Activated naive CD8-positive, alpha-beta T cell treated with anti-CD3 and anti-CD28 coated beads, Interleukin-2, amount 10 ng/mL, durations not matched to agents 7 days and 5 days (primary cell): ENCODE results near the gene SAMD14. TPM values are rescaled to one million over a fixed set of nuclear protein-coding genes. Genes with fewer than 3 reads are reported as not detected.
A peak's percentile ranks its signal among the peaks of the same experiment; 100 is the strongest.

Experiments
- ATAC-seq: fragments of 150-1000 bp; cut with Tn5 transposase; one replicate; pipeline ENCODE4 v1.10.0; 2021; ENCODE audit warnings: low read depth, moderate library complexity
- POLR2A ChIA-PET: fragments of 350-600 bp; sonication (Branson Sonifier 250); formaldehyde crosslinking; loops from one replicate; lab custom pipeline; 2021; ENCODE audit warnings: antibody characterized with exemption; lab: Charles Lee
- DNase-seq: peaks from one replicate; pipeline ENCODE4 v3.0.0; 2021
- H3K27ac Mint-ChIP-seq: one replicate; pipeline ENCODE4 v1.8.0; 2022; ENCODE audit warnings: mild to moderate bottlenecking, mixed read lengths
- H3K27me3 Mint-ChIP-seq: one replicate; pipeline ENCODE4 v1.8.0; 2022; ENCODE audit warnings: mild to moderate bottlenecking, moderate library complexity, mixed read lengths
- H3K36me3 Mint-ChIP-seq: one replicate; pipeline ENCODE4 v1.8.0; 2021; ENCODE audit warnings: mild to moderate bottlenecking, mixed read lengths
- H3K4me1 Mint-ChIP-seq: one replicate; pipeline ENCODE4 v1.8.0; 2021; ENCODE audit warnings: mixed read lengths
- H3K4me3 Mint-ChIP-seq: one replicate; pipeline ENCODE4 v1.8.0; 2022; ENCODE audit warnings: mild to moderate bottlenecking, moderate library complexity, mixed read lengths
- H3K9me3 Mint-ChIP-seq: one replicate; pipeline ENCODE4 v1.8.0; 2021; ENCODE audit warnings: mixed read lengths
- total RNA-seq, 2 experiments: library from RNA; stranded (reverse); gene quantifications; one replicate each; pipeline ENCODE4 v1.2.3, GENCODE V29; 2021

SAMD14 gene
- total RNA-seq, 2 experiments from 2014 or later, result 0.11 to 0.19 TPM

DNA sequence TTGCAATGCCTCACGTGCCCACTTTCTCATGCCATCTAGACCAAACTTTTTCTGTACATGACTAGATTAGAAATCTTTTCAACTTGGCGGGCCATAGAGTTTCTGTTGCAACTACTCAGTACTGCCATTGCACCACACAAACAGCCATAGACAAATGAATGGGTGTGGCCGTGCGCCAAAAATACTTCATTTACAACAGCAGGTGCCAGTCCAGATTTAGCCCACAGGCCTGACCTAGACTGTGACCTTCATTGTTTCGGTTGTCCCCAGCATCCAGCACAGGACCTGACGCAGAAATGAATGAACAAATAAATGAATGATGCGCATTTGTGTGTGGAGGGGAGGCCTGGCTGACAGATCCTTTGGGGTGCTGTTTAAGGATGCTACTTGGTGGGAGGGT, 49.1 kb downstream of the SAMD14 start:
- Mint-ChIP-seq H3K4me3 (no peak overlapping the region), H3K36me3 (peaks cover 3% of the 10 kb centered on the region), H3K27ac (no peak overlapping the region), H3K9me3 (no peaks in the 10 kb centered on the region), H3K27me3 (no peaks in the 10 kb centered on the region), H3K4me1 (no peaks in the 10 kb centered on the region)
- DNase-seq (no peak), ATAC-seq (no peak)
- POLR2A ChIA-PET, result interaction anchor here (1.7 kb wide), 1 partner anchor 25 kb away, joined by 4 read pairs; the partner anchor contains the start of gene ITGA3

DNA sequence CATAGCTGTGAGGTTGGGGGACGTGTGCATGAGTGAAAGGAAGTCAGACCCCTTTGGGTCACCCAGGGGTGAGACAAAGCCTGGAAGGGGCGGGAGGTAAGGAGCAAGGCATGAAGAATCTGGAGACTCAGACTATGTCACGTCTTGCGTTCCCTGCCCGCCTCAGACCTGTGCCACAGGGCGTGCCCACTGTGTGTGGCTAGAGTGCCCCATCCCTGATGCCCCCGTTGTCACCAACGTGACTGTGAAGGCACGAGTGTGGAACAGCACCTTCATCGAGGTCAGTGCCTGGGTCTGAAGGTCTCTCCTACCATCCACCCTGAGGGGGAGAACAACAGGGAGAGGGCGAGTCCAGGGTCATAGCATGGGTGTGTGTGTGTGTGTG, 49.9 kb downstream of the SAMD14 start:
- Mint-ChIP-seq H3K27me3 (no peaks in the 10 kb centered on the region), H3K4me3 (no peak overlapping the region), H3K36me3 (peaks cover 3% of the 10 kb centered on the region), H3K4me1 (no peaks in the 10 kb centered on the region), H3K27ac (no peak overlapping the region), H3K9me3 (no peaks in the 10 kb centered on the region)
- no peak for ATAC-seq
- DNase-seq, result no peak
- POLR2A ChIA-PET, result interaction anchor here (1.7 kb wide), 1 partner anchor 24 kb away, joined by 4 read pairs; the partner anchor contains the start of gene ITGA3

DNA sequence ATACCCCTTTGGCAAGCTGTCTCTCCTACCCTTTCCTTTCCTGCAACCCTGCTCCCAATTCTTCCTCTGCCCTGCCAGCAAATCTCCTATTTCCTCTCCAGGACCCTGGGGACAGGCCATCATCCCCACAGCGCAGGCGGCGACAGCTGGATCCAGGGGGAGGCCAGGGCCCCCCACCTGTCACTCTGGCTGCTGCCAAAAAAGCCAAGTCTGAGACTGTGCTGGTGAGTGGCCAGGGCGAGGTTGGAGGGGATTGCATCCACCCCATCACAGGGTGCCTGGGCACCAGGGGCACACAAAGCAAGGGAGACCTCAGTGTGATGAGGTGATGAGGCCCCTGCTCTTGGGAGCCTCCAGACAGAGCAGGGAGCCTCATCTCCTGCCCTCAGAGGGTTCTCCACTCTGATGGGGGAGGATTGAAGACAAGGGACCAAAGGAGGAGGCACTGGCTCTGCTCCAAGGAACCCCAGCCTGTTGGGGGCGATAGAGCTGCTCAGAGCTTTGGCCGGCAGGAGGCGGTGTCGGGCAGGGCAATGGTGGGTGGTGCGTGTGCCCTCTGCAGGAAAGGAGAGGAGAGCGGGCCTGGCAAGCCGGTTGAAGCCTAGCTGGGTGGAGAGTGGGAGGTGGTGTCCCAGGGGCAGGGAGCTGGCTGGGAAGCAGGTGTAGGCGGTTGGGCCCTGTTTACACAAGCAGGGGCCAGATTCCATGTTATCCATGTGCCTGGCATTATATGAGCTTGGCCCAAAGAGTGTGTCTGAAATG, 50.4 kb downstream of the SAMD14 start:
- no peak for ATAC-seq
- POLR2A ChIA-PET, result interaction anchor here (0.5 kb wide), 1 partner anchor 14 kb away, joined by 4 read pairs; no protein-coding TSS in a partner anchor
- no peak overlapping the region for H3K27ac Mint-ChIP-seq
- no peaks in the 10 kb centered on the region for H3K27me3 Mint-ChIP-seq
- H3K36me3 Mint-ChIP-seq, result peaks cover 3% of the 10 kb centered on the region
- no peaks in the 10 kb centered on the region for H3K4me1 Mint-ChIP-seq
- DNase-seq, result no peak
- H3K4me3 Mint-ChIP-seq, result no peak overlapping the region
- H3K9me3 Mint-ChIP-seq, result no peaks in the 10 kb centered on the region

DNA sequence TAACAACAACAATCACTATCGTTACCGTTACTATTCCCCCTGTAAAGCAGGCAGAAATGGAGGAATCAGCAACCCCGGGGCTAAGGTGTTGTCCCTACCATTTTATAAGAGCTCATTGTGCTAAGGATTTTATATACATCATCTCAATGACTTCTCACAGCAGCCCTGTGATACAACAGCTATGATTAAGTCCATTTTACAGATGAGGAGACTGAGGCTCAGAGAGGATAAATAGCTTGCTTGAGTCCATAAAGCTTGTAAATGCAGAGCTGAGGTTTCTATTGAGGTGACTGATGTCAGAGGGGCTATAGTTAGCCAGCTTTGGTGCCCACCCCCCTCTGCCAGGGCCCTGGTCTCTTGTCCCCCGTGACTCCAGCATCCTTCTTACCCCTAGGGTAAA, 51.5 kb downstream of the SAMD14 start:
- Mint-ChIP-seq H3K4me3 (no peak overlapping the region), H3K36me3 (peaks cover 3% of the 10 kb centered on the region), H3K4me1 (no peaks in the 10 kb centered on the region), H3K27ac (no peak overlapping the region), H3K9me3 (no peaks in the 10 kb centered on the region), H3K27me3 (no peaks in the 10 kb centered on the region)
- POLR2A ChIA-PET, result no interaction called here
- no peak for DNase-seq
- no peak for ATAC-seq

DNA sequence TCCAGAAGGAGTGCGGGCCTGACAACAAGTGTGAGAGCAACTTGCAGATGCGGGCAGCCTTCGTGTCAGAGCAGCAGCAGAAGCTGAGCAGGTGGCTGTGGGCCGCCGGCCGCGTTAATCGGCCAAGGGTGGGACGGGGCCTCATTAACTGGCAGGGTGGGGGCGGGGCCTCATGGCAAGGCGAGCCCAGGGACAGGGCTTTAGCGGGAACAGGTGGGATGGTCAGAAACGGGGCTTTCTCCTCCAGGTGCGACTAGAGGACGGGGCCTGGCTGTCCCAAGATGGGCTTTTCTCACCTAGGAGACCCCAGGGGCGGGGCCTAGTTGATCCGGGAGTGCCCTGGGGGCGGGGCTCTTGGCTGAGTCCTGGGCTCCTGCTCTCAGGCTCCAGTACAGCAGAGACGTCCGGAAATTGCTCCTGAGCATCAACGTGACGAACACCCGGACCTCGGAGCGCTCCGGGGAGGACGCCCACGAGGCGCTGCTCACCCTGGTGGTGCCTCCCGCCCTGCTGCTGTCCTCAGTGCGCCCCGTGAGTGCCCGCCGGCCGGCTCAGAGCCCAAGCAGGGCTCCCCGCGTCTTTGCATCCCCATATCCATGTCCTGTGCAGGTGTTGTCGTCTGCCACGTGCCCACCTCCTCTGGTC, 53.2 kb downstream of the SAMD14 start:
- Mint-ChIP-seq H3K27ac (no peak overlapping the region), H3K9me3 (no peaks in the 10 kb centered on the region), H3K36me3 (peaks cover 3% of the 10 kb centered on the region), H3K27me3 (no peaks in the 10 kb centered on the region), H3K4me1 (peaks cover 3% of the 10 kb centered on the region), H3K4me3 (no peak overlapping the region)
- ATAC-seq (no peak), DNase-seq (no peak)
- POLR2A ChIA-PET, result no interaction called here

DNA sequence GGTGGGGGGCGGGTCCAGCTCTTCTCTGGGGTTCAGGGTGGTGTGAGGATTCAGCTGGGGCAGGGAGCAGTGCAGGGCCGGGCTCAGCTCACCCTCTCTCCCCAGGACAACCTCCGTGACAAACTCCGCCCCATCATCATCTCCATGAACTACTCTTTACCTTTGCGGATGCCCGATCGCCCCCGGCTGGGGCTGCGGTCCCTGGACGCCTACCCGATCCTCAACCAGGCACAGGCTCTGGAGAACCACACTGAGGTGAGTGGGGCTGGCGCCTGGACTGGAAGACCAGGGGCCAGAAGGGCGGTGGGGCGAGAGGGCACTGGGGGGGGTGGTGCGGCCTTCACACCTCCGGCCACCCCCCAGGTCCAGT, 53.8 kb downstream of the SAMD14 start:
- Mint-ChIP-seq H3K36me3 (peaks cover 6% of the 10 kb centered on the region), H3K9me3 (peaks cover under 1% of the 10 kb centered on the region)
- no peak for ATAC-seq

DNA sequence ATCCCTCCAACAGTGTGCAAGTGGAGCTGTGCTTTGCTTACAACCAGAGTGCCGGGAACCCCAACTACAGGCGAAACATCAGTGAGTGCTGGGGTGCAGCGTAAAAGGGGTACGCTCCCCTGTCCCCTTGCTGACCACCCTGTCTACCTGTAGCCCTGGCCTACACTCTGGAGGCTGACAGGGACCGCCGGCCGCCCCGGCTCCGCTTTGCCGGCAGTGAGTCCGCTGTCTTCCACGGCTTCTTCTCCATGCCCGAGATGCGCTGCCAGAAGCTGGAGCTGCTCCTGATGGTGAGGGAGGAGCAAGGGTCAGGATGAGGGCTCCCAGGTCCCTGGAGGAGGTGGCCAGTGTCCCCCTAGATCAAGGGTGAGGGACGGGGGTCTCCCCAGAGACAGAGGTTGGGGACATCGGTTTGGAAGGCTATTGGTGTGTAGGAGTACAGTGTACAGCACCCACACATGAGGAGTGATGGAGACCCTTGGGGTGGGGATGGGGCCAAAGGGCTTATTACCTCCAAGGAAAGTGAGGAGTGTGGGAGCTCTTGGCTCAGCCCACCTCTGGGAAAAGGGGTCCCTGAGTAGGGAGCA, 54.4 kb downstream of the SAMD14 start:
- POLR2A ChIA-PET, result interaction anchor here (0.6 kb wide), 1 partner anchor 11 kb away, joined by 5 read pairs; no protein-coding TSS in a partner anchor
- no peak for DNase-seq
- Mint-ChIP-seq H3K27me3 (no peaks in the 10 kb centered on the region), H3K27ac (no peak overlapping the region), H3K4me3 (no peak overlapping the region), H3K4me1 (peaks cover 3% of the 10 kb centered on the region), H3K9me3 (peaks cover 4% of the 10 kb centered on the region), H3K36me3 (peaks cover 11% of the 10 kb centered on the region)
- ATAC-seq, result no peak

More for the DNA sequence above, 53.8 kb downstream of the SAMD14 start:
- Mint-ChIP-seq H3K27me3 (no peaks in the 10 kb centered on the region), H3K4me3 (no peak overlapping the region), H3K4me1 (peaks cover 3% of the 10 kb centered on the region), H3K27ac (no peak overlapping the region)
- no peak for DNase-seq
- POLR2A ChIA-PET, result no interaction called here

DNA sequence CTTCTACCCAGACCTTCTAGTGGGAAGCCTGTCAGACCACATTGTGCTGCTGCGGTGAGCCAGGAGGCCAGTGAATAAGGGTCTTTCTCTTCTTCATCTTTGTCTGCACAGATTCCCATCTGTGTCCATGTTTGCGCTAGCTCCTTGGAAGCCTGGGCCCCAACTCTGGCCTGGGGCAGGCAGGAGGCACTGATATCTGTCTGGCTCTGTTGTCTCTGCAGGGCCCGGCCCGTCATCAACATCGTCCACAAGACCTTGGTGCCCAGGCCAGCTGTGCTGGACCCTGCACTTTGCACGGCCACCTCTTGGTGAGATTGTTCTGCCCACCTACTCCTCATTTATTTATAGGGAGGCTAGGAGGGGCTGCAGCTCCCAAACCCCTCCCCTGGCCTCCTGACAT, 55.7 kb downstream of the SAMD14 start:
- no peak overlapping the region for H3K4me3 Mint-ChIP-seq
- peaks cover 4% of the 10 kb centered on the region for H3K9me3 Mint-ChIP-seq
- H3K27me3 Mint-ChIP-seq, result no peaks in the 10 kb centered on the region
- DNase-seq (no peak), ATAC-seq (no peak)
- POLR2A ChIA-PET, result no interaction called here
- H3K27ac Mint-ChIP-seq, result no peak overlapping the region
- H3K4me1 Mint-ChIP-seq, result peaks cover 3% of the 10 kb centered on the region
- peaks cover 11% of the 10 kb centered on the region for H3K36me3 Mint-ChIP-seq

DNA sequence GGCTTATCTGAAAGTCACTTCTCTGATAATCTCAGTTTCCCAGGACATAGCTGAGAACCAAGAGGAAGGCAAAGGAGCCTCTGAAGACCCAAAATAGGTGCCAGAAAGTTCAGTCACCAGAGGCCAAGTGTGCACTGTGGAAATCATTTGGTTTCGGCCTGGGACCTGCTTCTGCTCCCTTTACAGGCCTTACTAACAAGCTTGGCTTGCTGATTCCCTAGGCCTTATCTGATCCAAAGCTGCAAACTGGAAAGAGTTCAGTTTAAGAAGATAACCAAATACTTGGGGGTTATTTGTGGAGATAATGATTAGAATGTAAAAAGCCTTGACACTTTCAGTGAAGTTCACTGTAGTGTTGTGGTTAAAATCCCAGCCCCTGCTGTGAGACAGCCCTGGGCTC, 57.0 kb downstream of the SAMD14 start:
- no peak for DNase-seq
- Mint-ChIP-seq H3K36me3 (peaks cover 13% of the 10 kb centered on the region), H3K27me3 (no peaks in the 10 kb centered on the region), H3K27ac (no peak overlapping the region), H3K9me3 (peaks cover 4% of the 10 kb centered on the region), H3K4me3 (no peak overlapping the region), H3K4me1 (peaks cover 3% of the 10 kb centered on the region)
- POLR2A ChIA-PET, result interaction anchor here (0.6 kb wide), 1 partner anchor 115 kb away, joined by 3 read pairs; no protein-coding TSS in a partner anchor
- ATAC-seq, result no peak

DNA sequence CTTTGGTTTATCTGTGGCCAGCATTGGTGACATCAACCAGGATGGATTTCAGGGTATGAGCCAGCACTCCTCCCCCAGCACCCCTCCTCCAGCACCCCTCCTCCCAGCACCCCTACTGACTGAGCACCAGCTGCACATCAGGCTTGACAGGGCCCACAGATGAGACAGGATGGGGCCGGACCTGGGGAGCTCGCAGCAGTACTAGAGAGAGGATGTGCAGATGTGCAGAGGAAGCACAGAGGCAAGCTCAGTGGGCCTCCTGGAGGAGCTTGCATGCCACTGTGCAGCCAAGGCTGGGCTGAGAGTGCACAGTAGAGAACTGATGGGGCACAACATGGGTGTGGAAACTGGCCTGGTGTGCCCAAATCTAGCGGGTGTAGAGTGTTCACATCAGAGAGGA, 57.8 kb downstream of the SAMD14 start:
- DNase-seq (no peak), ATAC-seq (peak; percentile 81)
- peaks cover 12% of the 10 kb centered on the region for H3K36me3 Mint-ChIP-seq
- H3K4me3 Mint-ChIP-seq, result no peak overlapping the region
- H3K4me1 Mint-ChIP-seq, result peaks cover 3% of the 10 kb centered on the region
- peak overlapping the region; percentile 54 for H3K27ac Mint-ChIP-seq
- H3K27me3 Mint-ChIP-seq, result no peaks in the 10 kb centered on the region
- POLR2A ChIA-PET, result no interaction called here
- H3K9me3 Mint-ChIP-seq, result peaks cover 4% of the 10 kb centered on the region

DNA sequence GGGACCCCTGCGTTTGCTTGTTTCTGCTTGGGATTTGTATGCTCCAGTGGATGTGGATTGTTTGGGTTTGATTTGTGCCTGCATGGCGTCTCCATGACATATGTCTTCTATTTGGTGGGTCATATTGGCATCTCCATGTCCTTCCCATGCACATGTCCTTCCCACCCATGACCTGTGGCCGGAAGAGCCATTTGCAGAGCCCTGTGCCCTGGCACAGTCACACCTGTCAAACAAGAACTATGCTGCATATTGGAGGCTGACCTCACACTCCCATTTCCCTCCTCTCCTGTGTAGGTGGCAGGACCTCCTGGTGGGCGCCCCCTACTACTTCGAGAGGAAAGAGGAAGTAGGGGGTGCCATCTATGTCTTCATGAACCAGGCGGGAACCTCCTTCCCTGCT, 58.3 kb downstream of the SAMD14 start:
- DNase-seq (no peak), ATAC-seq (no peak)
- peaks cover 12% of the 10 kb centered on the region for H3K36me3 Mint-ChIP-seq
- no peaks in the 10 kb centered on the region for H3K27me3 Mint-ChIP-seq
- H3K9me3 Mint-ChIP-seq, result peaks cover 4% of the 10 kb centered on the region
- H3K27ac Mint-ChIP-seq, result no peak overlapping the region
- H3K4me1 Mint-ChIP-seq, result peaks cover 3% of the 10 kb centered on the region
- POLR2A ChIA-PET, result no interaction called here
- H3K4me3 Mint-ChIP-seq, result no peak overlapping the region

DNA sequence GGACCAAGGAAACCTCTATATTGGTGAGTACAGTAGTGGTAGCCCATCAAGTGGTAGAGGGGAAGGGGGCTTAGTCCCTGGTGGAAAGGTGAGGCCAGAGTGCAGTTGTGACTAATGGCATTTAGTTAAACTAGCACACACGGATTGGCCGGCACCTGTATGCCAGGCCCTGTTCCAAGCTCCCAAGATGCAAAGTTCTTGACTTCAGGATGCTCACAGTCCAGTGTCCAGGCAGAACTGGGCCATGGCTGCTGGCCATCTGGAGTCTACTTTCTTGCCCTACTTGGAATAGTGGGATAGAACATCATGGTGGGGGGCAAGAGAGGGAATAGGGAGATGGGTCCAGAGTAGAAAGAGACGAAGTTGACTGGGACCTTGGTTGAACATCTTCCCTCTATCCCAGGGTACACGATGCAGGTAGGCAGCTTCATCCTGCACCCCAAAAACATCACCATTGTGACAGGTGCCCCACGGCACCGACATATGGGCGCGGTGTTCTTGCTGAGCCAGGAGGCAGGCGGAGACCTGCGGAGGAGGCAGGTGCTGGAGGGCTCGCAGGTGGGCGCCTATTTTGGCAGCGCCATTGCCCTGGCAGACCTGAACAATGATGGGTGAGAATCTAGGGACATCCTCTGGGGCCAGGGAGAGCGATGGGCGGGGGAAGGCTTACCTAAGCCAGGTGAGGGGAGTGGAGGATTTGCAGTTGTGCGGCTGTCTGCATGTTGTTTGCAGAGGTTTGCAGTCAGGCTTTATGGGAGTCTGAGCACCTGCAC, 58.9 kb downstream of the SAMD14 start:
- peaks cover 3% of the 10 kb centered on the region for H3K4me1 Mint-ChIP-seq
- ATAC-seq, result no peak
- H3K27ac Mint-ChIP-seq, result no peak overlapping the region
- H3K9me3 Mint-ChIP-seq, result peaks cover 4% of the 10 kb centered on the region
- DNase-seq, result no peak
- no peaks in the 10 kb centered on the region for H3K27me3 Mint-ChIP-seq
- POLR2A ChIA-PET, result no interaction called here
- H3K36me3 Mint-ChIP-seq, result peaks cover 12% of the 10 kb centered on the region
- H3K4me3 Mint-ChIP-seq, result no peak overlapping the region

DNA sequence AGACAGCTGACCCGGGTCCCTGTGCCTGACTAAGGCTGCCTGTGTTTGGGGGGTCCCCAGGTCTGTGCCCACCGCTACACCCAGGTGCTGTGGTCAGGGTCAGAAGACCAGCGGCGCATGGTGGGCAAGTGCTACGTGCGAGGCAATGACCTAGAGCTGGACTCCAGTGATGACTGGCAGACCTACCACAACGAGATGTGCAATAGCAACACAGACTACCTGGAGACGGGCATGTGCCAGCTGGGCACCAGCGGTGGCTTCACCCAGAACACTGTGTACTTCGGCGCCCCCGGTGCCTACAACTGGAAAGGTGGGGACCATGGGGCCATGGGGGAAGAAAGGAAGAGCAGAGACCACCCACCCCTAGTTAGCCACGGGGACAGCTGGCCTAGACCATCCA, 62.0 kb downstream of the SAMD14 start:
- Mint-ChIP-seq H3K9me3 (peaks cover 4% of the 10 kb centered on the region), H3K27ac (no peak overlapping the region), H3K4me3 (no peak overlapping the region), H3K36me3 (peaks cover 12% of the 10 kb centered on the region), H3K4me1 (peaks cover 3% of the 10 kb centered on the region), H3K27me3 (no peaks in the 10 kb centered on the region)
- POLR2A ChIA-PET, result no interaction called here
- DNase-seq (no peak), ATAC-seq (no peak)
